Trophoblast cell (in vitro differentiated cells and primary cell): ENCODE measurements around the gene MRPL43.

Experiments
- DNase-seq, 2 donors: peaks; one replicate each; pipeline ENCODE4 v3.0.0-alpha.2; 2016
- H2AFZ ChIP-seq: 2 replicates; pipeline ENCODE4 v1.6.1; 2013; ENCODE audit warnings: low read length, moderate library complexity, mild to moderate bottlenecking; ENCODE audit not compliant: insufficient read depth, poor library complexity
- H2AK5ac ChIP-seq: 2 replicates; pipeline ENCODE4 v1.6.1; 2013; ENCODE audit warnings: mild to moderate bottlenecking, low read length
- H2BK120ac ChIP-seq: 2 replicates; pipeline ENCODE4 v1.6.1; 2013; ENCODE audit warnings: low read length, mild to moderate bottlenecking, moderate library complexity; ENCODE audit not compliant: insufficient read depth, poor library complexity
- H2BK12ac ChIP-seq: 2 replicates; pipeline ENCODE4 v1.6.1; 2013; ENCODE audit warnings: mild to moderate bottlenecking, low read length, moderate library complexity
- H2BK5ac ChIP-seq: 2 replicates; pipeline ENCODE4 v1.6.1; 2013; ENCODE audit warnings: low read length, low read depth, moderate library complexity, mild to moderate bottlenecking; ENCODE audit not compliant: poor library complexity
- H3K14ac ChIP-seq: 2 replicates; pipeline ENCODE4 v1.6.1; 2013; ENCODE audit warnings: mild to moderate bottlenecking, low read length
- H3K18ac ChIP-seq: 2 replicates; pipeline ENCODE4 v1.6.1; 2013; ENCODE audit warnings: mild to moderate bottlenecking, low read length
- H3K23ac ChIP-seq: 2 replicates; pipeline ENCODE4 v1.6.1; 2013; ENCODE audit warnings: low read length
- H3K27ac ChIP-seq: 2 replicates; pipeline ENCODE4 v1.5.1; 2013; ENCODE audit warnings: low read depth, mild to moderate bottlenecking, inconsistent platforms, low read length, moderate library complexity
- H3K27me3 ChIP-seq: 2 replicates; pipeline ENCODE4 v1.6.1; 2013; ENCODE audit warnings: inconsistent platforms, mild to moderate bottlenecking, low read length, moderate library complexity; ENCODE audit not compliant: insufficient read depth
- H3K36me3 ChIP-seq, 2 experiments: 1 replicate in 1 of 2; 2 replicates in 1 of 2; pipeline ENCODE4 v1.6.1; 2013; ENCODE audit warnings: low read length in 2 of 2, mild to moderate bottlenecking in 2 of 2, moderate library complexity in 1 of 2; ENCODE audit not compliant: insufficient read depth in 2 of 2, control insufficient read depth in 1 of 2
- H3K4ac ChIP-seq: 2 replicates; pipeline ENCODE4 v1.6.1; 2013; ENCODE audit warnings: low read depth, mild to moderate bottlenecking, low read length, moderate library complexity
- H3K4me1 ChIP-seq, 2 experiments: 1 replicate in 1 of 2; 2 replicates in 1 of 2; pipeline ENCODE4 v1.6.1; 2013; ENCODE audit warnings: low read length in 2 of 2, mild to moderate bottlenecking in 2 of 2, moderate library complexity in 1 of 2; ENCODE audit not compliant: insufficient read depth in 2 of 2, control insufficient read depth in 1 of 2
- H3K4me2 ChIP-seq: 2 replicates; pipeline ENCODE4 v1.6.1; 2013; ENCODE audit warnings: inconsistent platforms, mild to moderate bottlenecking, low read length, moderate library complexity
- H3K4me3 ChIP-seq: 2 replicates; pipeline ENCODE4 v1.5.1; 2013; ENCODE audit warnings: mild to moderate bottlenecking, low read depth, low read length, inconsistent platforms
- H3K79me1 ChIP-seq: one replicate; pipeline ENCODE4 v1.6.1; 2013; ENCODE audit warnings: low read length
- H3K79me2 ChIP-seq: 2 replicates; pipeline ENCODE4 v1.6.1; 2013; ENCODE audit warnings: low read length, mild to moderate bottlenecking; ENCODE audit not compliant: control insufficient read depth, insufficient read depth, poor library complexity
- H3K9ac ChIP-seq: 2 replicates; pipeline ENCODE4 v1.6.1; 2013; ENCODE audit warnings: mild to moderate bottlenecking, low read length
- H3K9me3 ChIP-seq: 2 replicates; pipeline ENCODE4 v1.6.1; 2013; ENCODE audit warnings: low read depth, mild to moderate bottlenecking, control low read depth, inconsistent platforms, low read length; ENCODE audit not compliant: insufficient read depth
- H4K12ac ChIP-seq: 2 replicates; pipeline ENCODE4 v1.6.1; 2013; ENCODE audit warnings: low read depth, mild to moderate bottlenecking, low read length, moderate library complexity
- H4K8ac ChIP-seq: 2 replicates; pipeline ENCODE4 v1.6.1; 2013; ENCODE audit warnings: low read depth, mild to moderate bottlenecking, low read length, moderate library complexity
- H4K91ac ChIP-seq: one replicate; pipeline ENCODE4 v1.6.1; 2013; ENCODE audit warnings: low read depth, mild to moderate bottlenecking, low read length, moderate library complexity
- WGBS: extraction: QIAGEN DNeasy Blood & Tissue Kit; methylation state at CpG from one replicate; pipeline ENCODE4 v1.1.7; 2013; ENCODE audit warnings: missing lambda C conversion rate; ENCODE audit not compliant: insufficient read length, insufficient coverage; ENCODE audit errors: extremely low coverage; 5-methylcytosine and 5-hydroxymethylcytosine counted together

The MRPL43 gene

DNA sequence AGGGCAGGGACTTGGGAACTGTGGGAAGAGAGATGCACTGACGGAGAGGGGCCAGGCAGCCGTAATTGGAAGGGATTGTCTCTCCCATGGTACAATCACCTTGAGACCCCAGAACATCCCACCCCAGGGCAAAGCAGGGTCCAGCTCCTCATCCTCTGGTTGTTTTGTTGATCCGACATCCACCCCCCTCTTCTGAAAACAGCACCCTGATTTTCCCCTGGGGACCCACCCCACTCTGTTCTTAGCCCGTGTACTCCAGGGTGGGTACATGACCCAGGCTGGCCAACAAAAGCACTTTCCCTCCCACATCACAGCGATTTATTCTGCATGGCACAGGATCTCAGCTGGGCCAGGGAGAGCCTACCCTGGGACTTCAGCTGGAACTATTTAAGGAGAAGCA, 29.5 kb upstream of the MRPL43 start:
- Histone ChIP-seq H3K4me2 (no peak overlapping the region), H4K8ac (no peak overlapping the region), H3K4me3 (no peak overlapping the region), H3K36me3 (no peaks in the 10 kb centered on the region), H3K14ac (no peak overlapping the region), H3K79me2 (no peaks in the 10 kb centered on the region), H3K18ac (no peak overlapping the region), H2AK5ac (no peak overlapping the region), H3K4ac (no peak overlapping the region), H2BK120ac (no peak overlapping the region), H3K9ac (no peak overlapping the region), H3K27ac (no peak overlapping the region), H3K9me3 (peaks cover 2% of the 10 kb centered on the region), H2BK12ac (no peak overlapping the region), H4K91ac (no peak overlapping the region), H4K12ac (no peak overlapping the region), H2BK5ac (no peak overlapping the region), H2AFZ (no peak overlapping the region), H3K27me3 (peaks cover 9% of the 10 kb centered on the region), H3K4me1 (peaks cover 7 to 13% of the 10 kb centered on the region in 2 experiments), H3K23ac (no peak overlapping the region), H3K79me1 (no peaks in the 10 kb centered on the region)
- WGBS, result no CpG with 5 or more reads among the region's 5 CpGs
- DNase-seq, result no peak

GRCh38 chr10:101015582-101015973, 28.3 kb upstream of the MRPL43 start:
- Histone ChIP-seq H3K23ac (no peak overlapping the region), H2BK5ac (no peak overlapping the region), H4K12ac (no peak overlapping the region), H3K27ac (no peak overlapping the region), H3K36me3 (no peaks in the 10 kb centered on the region), H4K91ac (no peak overlapping the region), H4K8ac (no peak overlapping the region), H3K9me3 (peaks cover 2% of the 10 kb centered on the region), H3K18ac (no peak overlapping the region), H3K79me1 (no peaks in the 10 kb centered on the region), H2AK5ac (no peak overlapping the region), H3K4me1 (peaks cover 7 to 13% of the 10 kb centered on the region in 2 experiments), H2BK12ac (no peak overlapping the region), H3K27me3 (peaks cover 9% of the 10 kb centered on the region), H2AFZ (no peak overlapping the region), H3K4ac (no peak overlapping the region), H2BK120ac (no peak overlapping the region), H3K4me2 (no peak overlapping the region), H3K14ac (no peak overlapping the region), H3K4me3 (no peak overlapping the region), H3K9ac (no peak overlapping the region), H3K79me2 (no peaks in the 10 kb centered on the region)
- no peak for DNase-seq
- WGBS, result no CpG with 5 or more reads among the region's 8 CpGs

GRCh38 chr10:101014966-101015581, 27.8 kb upstream of the MRPL43 start:
- H3K14ac ChIP-seq, result no peak overlapping the region
- H3K4me2 ChIP-seq, result no peak overlapping the region
- H3K9ac ChIP-seq, result no peak overlapping the region
- H2AFZ ChIP-seq, result no peak overlapping the region
- H2AK5ac ChIP-seq, result no peak overlapping the region
- H3K4ac ChIP-seq, result no peak overlapping the region
- H3K27me3 ChIP-seq, result peaks cover 9% of the 10 kb centered on the region
- H2BK5ac ChIP-seq, result no peak overlapping the region
- H3K4me1 ChIP-seq, result peaks cover 7 to 13% of the 10 kb centered on the region in 2 experiments
- H3K36me3 ChIP-seq, result no peaks in the 10 kb centered on the region
- no peak overlapping the region for H3K18ac ChIP-seq
- no peak overlapping the region for H2BK120ac ChIP-seq
- H4K8ac ChIP-seq, result no peak overlapping the region
- no peak overlapping the region for H3K23ac ChIP-seq
- no peaks in the 10 kb centered on the region for H3K79me2 ChIP-seq
- no peak overlapping the region for H4K12ac ChIP-seq
- no peak overlapping the region for H3K27ac ChIP-seq
- no peak overlapping the region for H4K91ac ChIP-seq
- H3K4me3 ChIP-seq, result no peak overlapping the region
- WGBS, result no CpG with 5 or more reads among the region's 7 CpGs
- no peaks in the 10 kb centered on the region for H3K79me1 ChIP-seq
- peaks cover 2% of the 10 kb centered on the region for H3K9me3 ChIP-seq
- no peak for DNase-seq
- no peak overlapping the region for H2BK12ac ChIP-seq

- Histone ChIP-seq H3K9me3 (peaks cover 2% of the 10 kb centered on the region), H2BK5ac (no peak overlapping the region), H3K79me2 (no peaks in the 10 kb centered on the region), H4K8ac (no peak overlapping the region), H3K23ac (no peak overlapping the region), H4K12ac (no peak overlapping the region), H3K18ac (no peak overlapping the region), H3K9ac (no peak overlapping the region), H3K27me3 (peaks cover 9% of the 10 kb centered on the region), H4K91ac (no peak overlapping the region), H3K4me2 (no peak overlapping the region), H3K4ac (no peak overlapping the region), H3K4me3 (no peak overlapping the region), H3K36me3 (no peaks in the 10 kb centered on the region), H3K4me1 (peaks cover 7 to 13% of the 10 kb centered on the region in 2 experiments), H2BK12ac (no peak overlapping the region), H3K27ac (no peak overlapping the region), H2BK120ac (no peak overlapping the region), H2AFZ (no peak overlapping the region), H3K14ac (no peak overlapping the region), H2AK5ac (no peak overlapping the region), H3K79me1 (no peaks in the 10 kb centered on the region)
- peak; percentile 73 to 85 for DNase-seq
- WGBS, result no CpG with 5 or more reads among the region's 11 CpGs
Observed at GRCh38 chr10:101014230-101014884, 27.1 kb upstream of the MRPL43 start.
